Smooth muscle cell (in vitro differentiated cells): ENCODE data around the gene SNTA1. TPM values are rescaled to one million over a fixed set of nuclear protein-coding genes. Genes with fewer than 3 reads are reported as not detected.

Experiments
- DNase-seq: peaks from one replicate; lab custom pipeline; 2025; ENCODE audit not compliant: unreplicated experiment; lab: John Stamatoyannopoulos, UW
- H2AFZ ChIP-seq: fragments of 200-600 bp; sonication (generic); 2 replicates; pipeline ENCODE4 v1.6.0; 2016; ENCODE audit warnings: antibody characterized with exemption, low read depth, mild to moderate bottlenecking
- H3F3A ChIP-seq: fragments of 200-600 bp; sonication (generic); 2 replicates; pipeline ENCODE4 v1.6.0; 2017; ENCODE audit warnings: antibody characterized with exemption, low read depth
- H3K27ac ChIP-seq: fragments of 200-600 bp; sonication (generic); 2 replicates; pipeline ENCODE4 v1.5.1; 2016; ENCODE audit warnings: low read depth, mild to moderate bottlenecking
- H3K27me3 ChIP-seq: fragments of 200-600 bp; sonication (generic); 2 replicates; pipeline ENCODE4 v1.6.1; 2016; ENCODE audit warnings: low read depth, mild to moderate bottlenecking
- H3K36me3 ChIP-seq: fragments of 200-600 bp; sonication (generic); 2 replicates; pipeline ENCODE4 v1.5.1; 2016; ENCODE audit warnings: low read depth
- H3K4me1 ChIP-seq: fragments of 200-600 bp; sonication (generic); 2 replicates; pipeline ENCODE4 v1.5.1; 2016; ENCODE audit warnings: low read depth
- H3K4me2 ChIP-seq: fragments of 200-600 bp; sonication (generic); 2 replicates; pipeline ENCODE4 v1.6.0; 2016; ENCODE audit warnings: mild to moderate bottlenecking
- H3K4me3 ChIP-seq: fragments of 200-600 bp; sonication (generic); 2 replicates; pipeline ENCODE4 v1.5.1; 2016; ENCODE audit warnings: mild to moderate bottlenecking
- H3K79me2 ChIP-seq: fragments of 200-600 bp; sonication (generic); 2 replicates; pipeline ENCODE4 v1.6.0; 2016; ENCODE audit warnings: low read depth, mild to moderate bottlenecking
- H3K9ac ChIP-seq: fragments of 200-600 bp; sonication (generic); 2 replicates; pipeline ENCODE4 v1.6.0; 2016; ENCODE audit warnings: low read depth
- H3K9me3 ChIP-seq: fragments of 200-600 bp; sonication (generic); replicated peaks from 2 replicates; pipeline ENCODE4 v1.5.1; 2016; ENCODE audit warnings: low read depth
- H4K20me1 ChIP-seq: fragments of 200-600 bp; sonication (generic); 2 replicates; pipeline ENCODE4 v1.6.0; 2016; ENCODE audit warnings: low read depth
- WGBS: methylation state at CpG from one replicate; pipeline ENCODE4 v1.1.7; 2016; ENCODE audit warnings: low lambda C conversion rate; 5-methylcytosine and 5-hydroxymethylcytosine counted together
- polyA plus RNA-seq: library from polyadenylated mRNA; unstranded; fragments of >200 nt; fragmentation: Nextera tagmentation; extraction: Ambion mirVana; gene quantifications from 2 replicates; pipeline ENCODE4 v1.2.1, GENCODE V29; 2016
- total RNA-seq: library from RNA; depleted of rRNA; stranded (reverse); fragments of >200 nt; gene quantifications from 2 replicates; pipeline ENCODE4 v1.2.3, GENCODE V29; 2014
- TF ChIP-seq, protein P1 (sequence below): fragments of 200-600 bp; sonication (generic); IDR thresholded peaks from 2 replicates; pipeline ENCODE4 v1.5.1; 2017; ENCODE audit warnings: borderline replicate concordance, mild to moderate bottlenecking, antibody characterized with exemption; ENCODE audit not compliant: insufficient read depth, poor library complexity, severe bottlenecking

Gene SNTA1
- total and polyA plus RNA-seq, 2 experiments from 2014 or later, result 39.2 to 58.2 TPM

- TF ChIP-seq, protein P1, sequence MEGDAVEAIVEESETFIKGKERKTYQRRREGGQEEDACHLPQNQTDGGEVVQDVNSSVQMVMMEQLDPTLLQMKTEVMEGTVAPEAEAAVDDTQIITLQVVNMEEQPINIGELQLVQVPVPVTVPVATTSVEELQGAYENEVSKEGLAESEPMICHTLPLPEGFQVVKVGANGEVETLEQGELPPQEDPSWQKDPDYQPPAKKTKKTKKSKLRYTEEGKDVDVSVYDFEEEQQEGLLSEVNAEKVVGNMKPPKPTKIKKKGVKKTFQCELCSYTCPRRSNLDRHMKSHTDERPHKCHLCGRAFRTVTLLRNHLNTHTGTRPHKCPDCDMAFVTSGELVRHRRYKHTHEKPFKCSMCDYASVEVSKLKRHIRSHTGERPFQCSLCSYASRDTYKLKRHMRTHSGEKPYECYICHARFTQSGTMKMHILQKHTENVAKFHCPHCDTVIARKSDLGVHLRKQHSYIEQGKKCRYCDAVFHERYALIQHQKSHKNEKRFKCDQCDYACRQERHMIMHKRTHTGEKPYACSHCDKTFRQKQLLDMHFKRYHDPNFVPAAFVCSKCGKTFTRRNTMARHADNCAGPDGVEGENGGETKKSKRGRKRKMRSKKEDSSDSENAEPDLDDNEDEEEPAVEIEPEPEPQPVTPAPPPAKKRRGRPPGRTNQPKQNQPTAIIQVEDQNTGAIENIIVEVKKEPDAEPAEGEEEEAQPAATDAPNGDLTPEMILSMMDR, result no peak
- Histone ChIP-seq H3K9ac (no peak overlapping the region), H3K27ac (no peak overlapping the region), H3K4me2 (no peak overlapping the region), H3K4me1 (no peaks in the 10 kb centered on the region), H4K20me1 (no peaks in the 10 kb centered on the region), H3F3A (no peaks in the 10 kb centered on the region), H3K9me3 (no peaks in the 10 kb centered on the region), H2AFZ (no peak overlapping the region), H3K36me3 (no peaks in the 10 kb centered on the region), H3K27me3 (peaks cover 7% of the 10 kb centered on the region), H3K79me2 (no peaks in the 10 kb centered on the region), H3K4me3 (no peak overlapping the region)
- DNase-seq, result no peak
- 85% methylated on average over 7 of the region's 7 CpGs for WGBS
Observed at GRCh38 chr20:33477386-33478234, 34.0 kb upstream of the SNTA1 start.

GRCh38 chr20:33475381-33476152 is 32.0 kb upstream of the SNTA1 start:
- peaks cover 7% of the 10 kb centered on the region for H3K27me3 ChIP-seq
- H3F3A ChIP-seq, result no peaks in the 10 kb centered on the region
- no peak overlapping the region for H3K4me3 ChIP-seq
- no peaks in the 10 kb centered on the region for H3K36me3 ChIP-seq
- no peak overlapping the region for H3K9ac ChIP-seq
- H2AFZ ChIP-seq, result no peak overlapping the region
- H3K4me2 ChIP-seq, result no peak overlapping the region
- no peaks in the 10 kb centered on the region for H3K9me3 ChIP-seq
- no peak for DNase-seq
- H3K27ac ChIP-seq, result no peak overlapping the region
- no peaks in the 10 kb centered on the region for H3K79me2 ChIP-seq
- WGBS, result 75% methylated on average over 14 of the region's 14 CpGs
- H4K20me1 ChIP-seq, result no peaks in the 10 kb centered on the region
- TF ChIP-seq, protein P1, result no peak
- no peaks in the 10 kb centered on the region for H3K4me1 ChIP-seq

DNA sequence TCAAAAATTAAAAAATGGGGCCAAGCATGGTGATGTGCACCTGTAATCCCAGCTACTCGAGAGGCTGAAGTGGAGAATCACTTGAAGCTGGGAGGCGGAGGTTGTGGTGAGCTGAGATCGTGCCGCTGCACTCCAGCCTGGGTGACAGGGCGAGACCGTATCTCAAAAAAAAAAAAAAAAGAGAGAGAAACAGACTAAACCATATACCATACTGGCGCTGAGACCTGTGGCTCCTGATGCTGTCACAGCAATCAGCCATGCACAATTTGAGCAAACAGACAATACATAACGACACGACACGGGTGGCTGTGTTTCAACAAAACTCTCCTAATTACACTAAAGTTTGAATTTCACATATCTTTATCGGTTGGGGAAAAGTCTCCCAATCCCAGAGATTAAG is 31.4 kb upstream of the SNTA1 start:
- H3K36me3 ChIP-seq, result no peaks in the 10 kb centered on the region
- no peak overlapping the region for H3K4me3 ChIP-seq
- peaks cover 7% of the 10 kb centered on the region for H3K27me3 ChIP-seq
- H3K9ac ChIP-seq, result no peak overlapping the region
- H3K79me2 ChIP-seq, result no peaks in the 10 kb centered on the region
- H3K9me3 ChIP-seq, result no peaks in the 10 kb centered on the region
- H3K4me1 ChIP-seq, result no peaks in the 10 kb centered on the region
- H3F3A ChIP-seq, result no peaks in the 10 kb centered on the region
- H4K20me1 ChIP-seq, result no peaks in the 10 kb centered on the region
- no peak overlapping the region for H3K4me2 ChIP-seq
- TF ChIP-seq, protein P1, result no peak
- no peak overlapping the region for H2AFZ ChIP-seq
- DNase-seq, result no peak
- H3K27ac ChIP-seq, result no peak overlapping the region
- 87% methylated on average over 11 of the region's 11 CpGs for WGBS
